Muscle of back (tissue), 13 donors: Measurements from ENCODE around the gene COPRS. TPM values are rescaled to one million over a fixed set of nuclear protein-coding genes. Genes with fewer than 3 reads are reported as not detected.

Experiments used
- DNase-seq, 3 donors: peaks; one replicate each; pipeline versions ENCODE4 v3.0.0 to v3.0.0-alpha.2; 2013
- long read RNA-seq, 9 donors: transcript quantifications; one replicate each; lab custom pipeline, GENCODE V29; 2026
- polyA plus RNA-seq, 10 donors: library from polyadenylated mRNA; unstranded; fragments of 120-200 nt; gene quantifications; one replicate each; pipeline ENCODE4 v1.2.1, GENCODE V29; 2013; ENCODE audit not compliant: insufficient read length in 10 of 10

COPRS gene, protein sequence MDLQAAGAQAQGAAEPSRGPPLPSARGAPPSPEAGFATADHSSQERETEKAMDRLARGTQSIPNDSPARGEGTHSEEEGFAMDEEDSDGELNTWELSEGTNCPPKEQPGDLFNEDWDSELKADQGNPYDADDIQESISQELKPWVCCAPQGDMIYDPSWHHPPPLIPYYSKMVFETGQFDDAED
- 10 to 100 TPM; 28.5 to 35.5 (median 33.5) TPM for polyA plus RNA-seq
- long read RNA-seq, donor 1, transcript COPRS-201 (4 exons, 968 nt) = major isoform, 14 of 21 reads
- long read RNA-seq, donor 1, partial matches to known transcripts = 7 of 21 reads
- long read RNA-seq, donor 1, other reads (novel, unspliced or antisense) = 0 of 21 reads
- long read RNA-seq, donor 2, transcript COPRS-201 (4 exons, 968 nt) = major isoform, 16 of 25 reads
- long read RNA-seq, donor 2, partial matches to known transcripts = 9 of 25 reads
- long read RNA-seq, donor 2, other reads (novel, unspliced or antisense) = 0 of 25 reads
- long read RNA-seq, donor 3 = 0 reads
- long read RNA-seq, donor 4, transcript COPRS-201 (4 exons, 968 nt) = major isoform, 25 of 29 reads
- long read RNA-seq, donor 4, partial matches to known transcripts = 0 of 29 reads
- long read RNA-seq, donor 4, other reads (novel, unspliced or antisense) = 0 of 29 reads
- long read RNA-seq, donor 5, transcript COPRS-201 (4 exons, 968 nt) = major isoform, 32 of 41 reads
- long read RNA-seq, donor 5, partial matches to known transcripts = 7 of 41 reads
- long read RNA-seq, donor 5, other reads (novel, unspliced or antisense) = 0 of 41 reads
- long read RNA-seq, donor 6, transcript COPRS-201 (4 exons, 968 nt) = major isoform, 20 of 24 reads
- long read RNA-seq, donor 6, partial matches to known transcripts = 0 of 24 reads
- long read RNA-seq, donor 6, other reads (novel, unspliced or antisense) = 0 of 24 reads
- long read RNA-seq, donor 7, transcript COPRS-201 (4 exons, 968 nt) = major isoform, 16 of 19 reads
- long read RNA-seq, donor 7, partial matches to known transcripts = 0 of 19 reads
- long read RNA-seq, donor 7, other reads (novel, unspliced or antisense) = 0 of 19 reads
- long read RNA-seq, donor 8, transcript COPRS-201 (4 exons, 968 nt) = major isoform, 10 of 10 reads
- long read RNA-seq, donor 8, partial matches to known transcripts = 0 of 10 reads
- long read RNA-seq, donor 8, other reads (novel, unspliced or antisense) = 0 of 10 reads
- long read RNA-seq, donor 9, partial matches to known transcripts = 0 of 1 reads
- long read RNA-seq, donor 9, other reads (novel, unspliced or antisense) = 0 of 1 reads

DNA sequence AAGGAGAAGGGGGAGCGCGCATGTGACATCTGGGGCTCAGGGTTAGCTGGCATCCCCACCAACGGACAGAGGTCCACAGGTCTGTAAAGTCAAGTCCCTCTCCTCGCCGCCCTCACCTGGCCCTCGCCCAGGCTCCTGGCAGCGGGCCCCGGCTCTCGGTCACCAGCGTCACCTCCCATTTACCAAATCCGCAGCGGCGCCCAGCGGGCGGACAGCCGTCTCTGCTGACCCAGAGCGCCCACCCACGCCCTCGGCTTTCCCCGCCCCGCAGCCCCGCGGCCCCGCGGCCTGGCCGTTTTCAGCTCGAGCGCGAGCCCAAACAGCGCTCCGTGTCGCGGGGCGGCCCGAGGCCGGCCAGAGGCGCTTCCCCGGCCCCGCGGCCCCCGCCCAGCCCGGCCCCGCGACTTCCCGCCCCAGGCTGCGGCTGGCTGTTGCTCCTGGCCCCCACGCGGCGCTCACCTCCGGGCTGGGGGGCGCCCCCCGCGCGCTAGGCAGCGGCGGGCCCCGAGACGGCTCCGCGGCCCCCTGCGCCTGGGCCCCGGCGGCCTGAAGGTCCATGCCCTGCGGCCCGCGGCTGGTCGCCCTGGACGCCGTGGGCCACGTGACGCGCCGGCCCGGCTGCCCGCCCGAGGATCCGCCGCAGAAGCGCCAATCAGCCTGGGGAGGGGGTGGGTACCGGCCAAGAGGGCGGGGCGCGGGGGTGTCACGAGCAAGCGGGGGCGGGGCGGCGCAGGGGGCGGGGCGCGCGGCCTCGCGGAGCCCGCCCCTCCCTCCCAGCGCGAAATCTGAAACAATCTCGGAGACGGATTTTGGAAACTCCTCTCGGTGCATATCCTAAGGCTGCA, at the start of gene COPRS:
Gene COPRS (minus strand): TSS at position 603 of the 845 bp plus-strand sequence. CDS start 45 bp downstream, at position 558.
- peak; percentile 80 to 89 (median 87) for DNase-seq

DNA sequence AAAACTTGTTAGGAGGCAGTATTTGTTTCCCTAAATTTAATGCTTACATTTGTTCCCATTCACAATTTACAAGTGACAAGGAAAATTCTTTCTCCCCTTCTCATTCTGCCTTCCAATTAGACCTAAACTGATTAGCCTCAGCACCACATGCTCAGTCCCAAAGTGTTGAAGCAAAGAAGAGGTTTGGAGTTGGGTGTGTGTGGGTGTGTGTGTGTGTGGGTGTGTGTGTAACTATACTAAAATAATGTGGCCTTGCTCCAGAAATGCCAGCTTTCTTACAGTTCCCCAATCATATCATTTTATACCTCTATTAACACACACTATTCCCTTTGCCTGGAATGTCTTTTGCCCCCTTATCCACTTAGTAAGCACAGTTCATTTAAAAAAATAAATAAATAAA, 49.3 kb upstream of the COPRS start:
- DNase-seq = no peak

DNA sequence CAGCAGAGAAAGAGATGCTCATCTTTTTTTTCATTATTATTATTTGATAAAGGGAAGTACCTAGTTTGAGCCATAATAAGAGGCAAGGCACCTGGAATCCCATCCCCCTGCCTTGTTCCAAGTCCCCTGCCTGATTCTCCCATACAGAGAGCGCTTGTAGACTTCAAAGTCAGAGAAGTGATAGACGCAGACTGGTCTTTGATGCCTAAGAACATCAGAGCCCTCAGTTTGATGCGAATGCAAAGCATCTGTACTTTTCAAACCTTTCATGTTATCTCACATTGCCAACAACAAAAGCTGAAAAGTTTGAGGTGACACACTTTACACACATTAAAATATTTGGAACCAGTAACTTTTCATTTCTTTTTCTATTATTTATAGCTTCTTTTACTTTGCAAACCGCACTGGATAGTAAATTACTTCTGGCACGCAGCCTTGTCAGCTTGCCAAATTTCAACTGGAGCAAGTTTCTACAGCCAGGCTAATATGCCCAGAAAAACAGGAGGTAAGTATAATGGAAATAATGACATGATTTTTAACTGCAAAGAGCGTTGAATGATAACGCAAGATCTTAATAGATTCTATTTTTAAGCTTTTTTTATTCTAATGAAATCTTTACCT, 48.4 kb upstream of the COPRS start:
- DNase-seq = peak; percentile 42 to 63 (median 54)

DNA sequence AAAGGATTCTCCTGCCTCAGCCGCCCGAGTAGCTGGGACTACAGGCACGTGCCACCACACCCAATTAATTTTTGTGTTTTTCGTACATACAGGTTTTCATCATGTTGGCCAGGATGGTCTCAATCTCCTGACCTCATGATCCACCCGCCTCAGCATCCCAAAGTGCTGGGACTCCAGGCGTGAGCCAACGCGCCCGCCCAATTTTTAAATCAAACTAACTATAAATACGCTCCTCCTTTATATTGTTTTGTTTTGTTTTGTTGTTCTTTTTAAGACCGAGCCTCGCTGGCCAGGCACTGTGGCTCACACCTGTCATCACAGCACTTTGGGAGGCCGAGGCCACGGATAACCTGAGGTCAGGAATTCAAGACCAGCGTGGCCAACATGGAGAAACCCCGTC, 44.4 kb upstream of the COPRS start:
- no peak for DNase-seq

DNA sequence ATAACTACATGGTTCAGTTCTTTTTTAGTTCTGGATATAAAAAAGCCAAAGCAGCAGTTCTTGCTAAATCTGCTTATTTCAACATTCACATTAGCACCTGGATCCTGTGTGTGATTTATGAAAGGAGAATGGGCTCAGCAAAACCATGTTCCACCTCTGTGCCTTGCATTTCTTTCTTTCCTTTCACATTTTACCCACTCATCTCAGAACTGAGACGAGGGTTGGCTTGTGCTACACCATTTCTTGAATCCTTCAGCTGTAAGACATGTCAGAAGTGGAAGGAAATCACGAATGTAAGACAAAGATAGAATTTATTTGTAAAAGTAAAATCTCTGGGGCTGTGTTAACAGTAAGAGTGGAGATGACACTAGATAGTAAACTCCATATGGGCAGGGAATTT, 43.6 kb upstream of the COPRS start:
- DNase-seq = no peak

DNA sequence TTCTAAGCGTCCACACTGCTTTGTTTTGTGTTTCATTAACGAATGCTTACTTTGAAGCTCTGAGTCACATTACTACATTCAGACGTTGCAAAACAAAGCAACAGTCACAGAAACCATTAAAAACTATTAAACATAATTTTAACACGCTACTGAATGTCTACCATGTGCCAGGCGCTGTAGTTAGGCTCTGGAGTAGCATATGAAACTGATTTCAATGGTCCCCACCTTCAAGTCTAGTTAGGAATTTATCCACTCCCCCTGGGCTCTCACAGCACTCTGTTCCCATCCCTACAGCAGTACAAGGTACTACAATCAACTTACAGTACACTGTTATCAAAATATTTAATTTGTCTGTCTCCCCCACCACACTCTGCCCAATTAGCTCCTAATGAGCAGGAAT, 41.8 kb upstream of the COPRS start:
- no peak for DNase-seq

DNA sequence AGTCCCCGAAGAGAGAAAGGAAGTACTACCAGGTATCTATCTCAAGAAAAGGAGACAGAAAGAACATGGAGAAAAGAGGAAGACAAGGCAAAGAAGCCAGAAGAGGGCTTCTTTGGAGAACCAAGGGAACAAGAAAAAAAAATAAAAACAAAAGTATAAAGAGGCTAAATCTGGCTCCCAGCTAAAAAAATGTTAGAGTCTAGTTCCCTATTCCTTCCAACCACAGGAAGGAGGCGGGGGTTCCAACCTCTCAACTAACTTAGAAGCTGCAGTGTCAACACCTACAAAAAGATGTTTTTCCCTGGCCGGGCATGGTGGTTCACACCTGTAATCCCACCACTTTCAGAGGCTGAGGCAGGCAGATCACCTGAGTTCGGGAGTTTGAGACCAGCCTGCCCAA, 29.1 kb upstream of the COPRS start:
- DNase-seq = peak in 2 of 3 donors; percentile 6 to 17

DNA sequence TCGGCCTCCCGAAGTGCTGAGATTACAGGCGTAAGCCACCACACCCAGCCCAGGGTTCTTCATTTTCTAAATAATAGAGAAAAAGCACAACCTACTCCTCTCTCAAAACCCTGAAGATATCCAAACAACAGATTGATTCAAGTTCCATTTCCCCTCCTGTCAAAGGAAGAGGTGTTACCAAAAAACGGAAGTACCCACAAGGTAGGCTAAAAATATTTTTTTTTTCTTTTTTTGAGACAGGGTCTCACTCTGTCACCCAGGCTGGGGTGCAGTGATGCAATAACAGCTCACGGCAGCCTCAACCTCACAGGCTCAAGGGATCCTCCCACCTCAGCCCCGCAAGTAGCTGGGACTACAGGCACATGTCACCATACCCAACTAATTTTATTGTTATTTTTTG, 23.5 kb upstream of the COPRS start:
- DNase-seq = no peak

DNA sequence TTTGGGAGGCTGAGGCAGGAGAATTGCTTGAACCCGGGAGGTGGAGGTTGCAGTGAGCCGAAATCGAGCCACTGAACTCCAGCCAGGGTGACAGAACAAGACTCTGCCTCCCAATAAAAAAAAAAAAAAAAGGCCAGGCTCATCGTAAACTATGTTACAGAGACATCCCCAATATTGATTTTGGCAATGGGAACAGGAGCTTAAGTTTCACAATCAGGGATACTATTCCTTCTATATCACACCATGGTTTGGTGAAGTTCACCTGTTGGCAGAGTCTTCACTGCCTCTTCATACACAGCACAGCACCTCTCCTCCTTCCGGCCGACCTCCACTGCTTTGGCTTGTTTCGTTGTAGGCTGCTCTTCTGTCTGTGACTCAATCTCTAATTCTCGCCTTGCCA, 21.3 kb upstream of the COPRS start:
- DNase-seq = no peak

DNA sequence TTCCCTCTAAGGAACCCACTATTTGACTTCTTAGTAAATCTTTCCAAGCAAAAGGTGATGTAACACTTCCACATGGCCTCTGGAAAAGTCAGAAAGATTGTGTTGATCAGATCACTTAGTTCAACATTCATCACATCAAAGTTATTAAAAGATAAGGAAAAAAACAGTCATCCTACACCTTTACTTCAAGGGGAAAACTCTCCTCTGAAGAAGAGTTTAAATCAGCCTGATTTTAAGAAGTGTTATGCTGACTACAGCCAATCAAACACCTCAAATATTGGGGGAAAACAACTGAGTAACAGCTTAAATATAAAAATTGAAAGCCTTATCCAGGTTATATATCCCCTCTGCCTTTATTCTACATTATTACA, 19.6 kb upstream of the COPRS start:
- no peak for DNase-seq

DNA sequence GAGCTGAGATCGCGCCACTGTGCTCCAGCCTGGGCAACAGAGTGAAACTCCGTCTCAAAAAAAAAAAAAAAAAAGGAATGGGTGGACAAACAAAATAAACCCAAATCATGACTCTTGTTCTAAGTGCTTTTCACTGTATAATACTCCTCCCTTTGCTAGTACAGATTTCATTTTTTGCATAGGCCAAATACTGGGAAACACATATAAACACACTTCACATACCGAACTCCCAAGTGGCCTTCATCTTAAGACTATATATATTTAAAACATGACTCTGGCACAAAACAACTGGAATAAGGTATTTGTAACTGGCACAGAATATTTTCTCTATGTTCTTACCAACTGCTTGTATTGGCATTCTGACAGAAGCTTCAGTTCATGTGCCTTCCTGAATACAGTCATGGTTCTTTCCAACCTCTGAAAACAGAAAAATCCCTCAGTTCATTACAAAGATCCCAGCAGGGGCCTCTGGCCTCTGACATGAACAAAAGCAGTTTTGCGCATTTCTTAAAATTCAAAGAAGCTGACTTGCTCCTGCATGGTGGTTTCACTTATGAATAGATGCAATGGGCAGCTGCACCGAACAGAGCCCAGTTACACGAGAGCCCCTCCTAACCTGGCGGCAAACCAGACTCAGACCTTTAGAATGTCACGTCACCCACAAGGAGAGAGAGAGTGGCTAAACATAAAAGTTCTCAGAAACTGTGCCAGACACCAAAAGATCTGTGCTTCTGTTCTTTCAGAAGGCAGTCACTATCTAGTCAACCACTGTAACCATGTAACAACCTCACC, 19.1 kb upstream of the COPRS start:
- no peak for DNase-seq

DNA sequence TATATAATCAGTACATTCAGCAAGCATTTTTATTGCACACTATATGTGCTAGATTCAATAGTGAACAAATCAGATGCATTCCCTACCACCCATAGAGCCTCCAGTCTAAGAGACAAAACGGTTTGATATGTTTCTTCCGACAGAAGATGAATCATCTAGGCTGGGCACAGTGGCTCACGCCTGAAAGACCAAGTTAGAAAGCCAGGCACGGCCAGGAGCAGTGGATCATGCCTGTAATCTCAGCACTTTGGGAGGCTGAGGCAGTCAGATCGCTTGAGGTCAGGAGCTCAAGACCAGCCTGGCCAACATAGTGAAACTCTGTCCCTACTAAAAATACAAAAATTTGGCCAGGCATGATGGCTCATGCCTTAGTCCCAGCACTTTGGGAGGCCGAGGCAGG, 18.3 kb upstream of the COPRS start:
- no peak for DNase-seq

DNA sequence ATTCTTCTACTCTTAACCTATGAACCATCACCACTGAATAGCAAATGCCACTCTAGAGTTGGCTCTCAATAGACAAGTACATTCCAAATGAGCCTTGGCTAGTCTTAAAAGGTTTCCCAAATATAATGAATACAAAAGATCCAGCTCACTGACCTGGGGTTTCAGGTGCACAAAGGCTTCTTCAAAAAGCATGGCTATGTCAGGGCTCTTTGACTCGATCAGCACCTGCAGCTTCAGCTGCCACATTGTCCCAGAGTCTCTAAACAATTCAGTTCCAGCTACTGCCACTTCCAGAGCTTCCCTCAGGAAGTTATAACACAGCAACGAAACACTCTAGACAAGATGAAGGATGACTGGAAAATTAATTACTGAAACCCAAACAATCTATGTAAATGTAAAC, 16.0 kb upstream of the COPRS start:
- no peak for DNase-seq

DNA sequence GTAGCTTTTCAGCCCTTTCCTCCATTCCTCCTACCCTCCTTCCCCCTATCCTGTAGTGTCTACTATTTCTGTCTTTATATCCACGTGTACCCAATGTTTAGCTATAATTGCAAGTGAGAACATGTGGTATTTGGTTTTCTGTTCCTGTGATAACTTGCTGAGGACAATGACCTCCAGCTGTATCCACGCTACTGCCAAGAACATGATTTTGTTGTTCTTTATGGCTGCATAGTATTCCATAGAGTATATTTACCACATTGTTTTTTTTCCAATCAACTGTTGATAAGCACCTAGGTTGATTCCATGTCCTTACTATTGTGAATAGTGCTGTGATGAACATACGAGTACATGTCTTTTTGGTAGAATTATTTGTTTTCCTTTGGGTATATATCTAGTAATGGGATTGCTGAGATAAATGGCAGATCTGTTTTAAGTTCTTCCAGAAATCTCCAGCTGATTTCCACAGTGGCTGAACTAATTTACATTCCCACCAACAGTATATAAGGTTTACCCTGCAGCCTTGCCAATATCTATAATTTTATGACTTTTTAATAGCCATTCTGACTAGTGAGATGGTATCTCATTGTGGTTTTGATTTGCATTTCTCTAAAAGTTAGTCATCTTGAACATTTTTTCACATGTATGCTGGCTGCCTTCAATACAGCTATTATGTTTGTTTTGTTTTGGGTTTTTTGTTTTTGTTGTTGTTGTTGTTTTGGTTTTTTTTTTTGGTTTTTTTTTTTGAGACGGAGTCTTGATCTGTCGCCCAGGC, 10.9 kb upstream of the COPRS start:
- no peak for DNase-seq

DNA sequence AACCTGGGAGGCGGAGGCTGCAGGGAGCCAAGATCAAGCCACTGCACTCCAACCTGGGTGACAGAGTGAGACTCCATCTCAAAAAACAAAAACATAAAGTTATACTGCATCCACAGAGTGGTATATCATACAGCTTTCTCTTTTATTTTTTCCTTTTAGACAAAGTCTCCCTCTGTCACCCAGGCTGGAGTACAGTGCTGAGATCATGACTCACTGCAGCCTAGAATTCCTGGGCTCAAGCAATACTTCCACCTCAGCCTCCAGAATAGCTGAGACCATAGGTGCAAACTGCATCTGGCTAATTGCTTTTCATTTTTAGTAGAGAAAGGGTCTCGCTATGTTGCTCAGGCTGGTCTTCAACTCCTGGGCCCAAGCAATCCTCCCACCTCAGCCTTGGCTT, 10.0 kb upstream of the COPRS start:
- no peak for DNase-seq

DNA sequence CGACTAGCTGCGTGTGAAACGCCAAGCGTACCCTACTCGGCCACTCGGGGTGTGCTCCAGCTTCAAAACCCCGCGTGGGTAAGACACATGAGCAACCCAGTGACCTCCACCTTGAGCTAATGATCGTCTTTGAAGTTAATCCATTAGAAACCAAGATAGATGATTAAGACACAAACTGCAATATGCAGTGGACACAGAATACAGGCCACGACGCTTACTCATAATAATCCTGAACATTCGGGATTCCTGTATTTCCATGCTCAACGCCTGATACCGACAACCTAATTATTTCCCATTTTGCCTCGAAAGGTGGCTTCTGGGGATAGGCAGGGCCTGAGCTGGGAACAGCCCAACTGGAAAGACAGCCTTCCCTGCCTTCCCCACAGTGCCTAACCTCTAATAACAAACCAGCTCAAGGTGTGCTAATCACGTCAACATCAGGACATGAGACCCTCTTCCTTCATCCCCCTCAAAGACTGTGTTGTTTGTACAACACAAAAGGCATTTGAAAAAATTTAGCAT, 504 bp upstream of the COPRS start:
- DNase-seq = no peak

DNA sequence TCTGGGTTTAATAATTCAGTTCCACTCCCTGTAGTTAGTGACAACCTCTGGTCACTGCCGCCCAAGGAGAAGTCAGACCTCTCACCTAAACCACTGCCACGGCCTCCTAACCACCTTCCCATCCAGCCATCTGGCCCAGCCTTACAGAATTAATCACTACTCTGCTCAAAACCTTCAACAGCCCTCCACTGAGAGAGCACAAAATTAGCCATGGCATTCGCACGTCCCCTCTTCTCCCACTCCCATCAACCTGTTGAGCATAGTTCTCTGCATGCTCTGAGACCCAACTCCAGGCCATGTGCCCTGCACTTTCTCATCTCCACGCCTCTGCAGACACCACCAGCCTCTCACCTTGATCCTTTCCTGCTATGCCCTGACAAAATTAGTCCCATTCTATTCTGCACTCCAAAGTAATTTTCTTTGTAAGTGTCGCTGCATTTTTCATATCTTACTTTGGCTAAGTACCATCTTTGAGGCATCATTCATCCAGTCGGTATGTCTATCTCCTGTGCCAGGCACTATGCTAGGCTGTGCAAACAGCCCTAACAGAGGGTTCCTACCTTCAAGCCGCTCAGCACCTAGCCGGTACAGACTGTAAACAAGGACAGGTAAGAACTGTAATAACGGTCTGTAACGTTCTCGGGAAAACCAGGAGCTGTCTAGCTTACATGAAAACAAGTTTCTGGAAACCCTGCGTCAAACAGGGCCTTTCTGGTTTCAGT, 963 bp downstream of the COPRS start:
- no peak for DNase-seq

DNA sequence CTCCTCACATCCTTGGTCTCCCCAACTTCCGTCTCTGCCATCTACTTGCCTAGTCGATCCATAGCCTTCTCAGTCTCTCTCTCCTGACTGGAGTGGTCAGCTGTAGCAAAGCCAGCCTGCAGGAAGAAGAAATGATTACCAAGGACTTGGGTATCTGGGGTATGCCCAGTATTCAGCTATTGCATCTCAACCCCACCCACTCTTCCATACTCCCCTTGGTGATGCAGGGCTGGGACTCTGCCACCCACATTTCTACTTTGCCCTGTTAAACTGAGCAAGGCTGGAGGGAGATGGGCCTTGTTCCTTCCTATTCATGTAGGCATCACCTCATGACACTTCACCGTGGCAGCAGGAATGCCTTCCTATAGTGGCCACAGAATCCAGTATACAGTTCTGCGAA, 2.3 kb downstream of the COPRS start:
- DNase-seq = no peak
